NB4 (cell line): ENCODE measurements around the gene OR2T10.
"Not testable (repeated sequence)": the region's sequence is repeated elsewhere in the genome, so short reads cannot be mapped to it uniquely, and the experiment has no call there.

Experiments
- CTCF ChIP-seq: IDR thresholded peaks from one replicate; pipeline ENCODE4 v1.5.1; 2012; ENCODE audit warnings: low read depth, low read length
- MAX ChIP-seq: IDR thresholded peaks from 2 replicates; pipeline ENCODE4 v1.6.1; 2011; ENCODE audit warnings: low read depth, low read length
- MYC ChIP-seq: IDR thresholded peaks from 2 replicates; pipeline ENCODE4 v1.6.1; 2011; ENCODE audit warnings: low read depth, low read length
- POLR2A ChIP-seq: IDR thresholded peaks from 2 replicates; pipeline ENCODE4 v1.6.1; 2011; ENCODE audit warnings: mild to moderate bottlenecking; ENCODE audit not compliant: insufficient read length; ENCODE audit errors: extremely low read depth

- TF ChIP-seq CTCF, POLR2A, MAX, MYC: not testable (repeated sequence)
These were observed 46.5 kb downstream of the OR2T10 start for GRCh38 chr1:248551027-248551426.
